ENCODE data around the gene SEPTIN3.

DNA sequence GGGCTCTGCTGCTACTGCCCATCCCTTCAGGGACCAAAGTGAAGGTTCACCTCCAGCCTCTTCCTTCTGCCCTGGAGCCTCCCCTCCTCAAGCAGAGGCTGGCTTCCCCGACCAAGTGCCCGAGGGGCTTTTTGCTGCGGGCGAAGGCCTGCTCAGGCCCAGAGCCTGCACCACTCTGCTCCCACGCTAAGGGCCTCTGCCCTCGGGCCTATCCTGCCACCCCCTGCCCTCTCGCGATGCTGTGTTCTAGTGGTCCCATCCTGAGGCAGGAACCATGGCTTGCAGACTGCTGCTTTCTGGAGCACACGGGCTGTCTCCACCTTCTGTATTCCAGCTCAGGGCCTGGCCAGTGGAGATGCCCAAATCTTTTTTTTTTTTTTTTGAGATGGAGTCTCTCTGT, 33.7 kb upstream of the SEPTIN3 start:
- TF ChIP-seq, protein P1, sequence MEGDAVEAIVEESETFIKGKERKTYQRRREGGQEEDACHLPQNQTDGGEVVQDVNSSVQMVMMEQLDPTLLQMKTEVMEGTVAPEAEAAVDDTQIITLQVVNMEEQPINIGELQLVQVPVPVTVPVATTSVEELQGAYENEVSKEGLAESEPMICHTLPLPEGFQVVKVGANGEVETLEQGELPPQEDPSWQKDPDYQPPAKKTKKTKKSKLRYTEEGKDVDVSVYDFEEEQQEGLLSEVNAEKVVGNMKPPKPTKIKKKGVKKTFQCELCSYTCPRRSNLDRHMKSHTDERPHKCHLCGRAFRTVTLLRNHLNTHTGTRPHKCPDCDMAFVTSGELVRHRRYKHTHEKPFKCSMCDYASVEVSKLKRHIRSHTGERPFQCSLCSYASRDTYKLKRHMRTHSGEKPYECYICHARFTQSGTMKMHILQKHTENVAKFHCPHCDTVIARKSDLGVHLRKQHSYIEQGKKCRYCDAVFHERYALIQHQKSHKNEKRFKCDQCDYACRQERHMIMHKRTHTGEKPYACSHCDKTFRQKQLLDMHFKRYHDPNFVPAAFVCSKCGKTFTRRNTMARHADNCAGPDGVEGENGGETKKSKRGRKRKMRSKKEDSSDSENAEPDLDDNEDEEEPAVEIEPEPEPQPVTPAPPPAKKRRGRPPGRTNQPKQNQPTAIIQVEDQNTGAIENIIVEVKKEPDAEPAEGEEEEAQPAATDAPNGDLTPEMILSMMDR (IDR thresholded peaks at IDR 0.05), result no peak
- no peak for TF ChIP-seq POLR2A (IDR thresholded peaks at IDR 0.05)
